HEK293T (cell line): Measurements from ENCODE around the gene PPP2R3C.

ENCODE experiments used
- ARNT ChIP-seq: fragments of 450-650 bp; IDR thresholded peaks from 2 replicates; pipeline ENCODE4 v1.6.1; 2017; ENCODE audit warnings: mild to moderate bottlenecking
- SP1 ChIP-seq: fragments of 450-650 bp; IDR thresholded peaks from 2 replicates; pipeline ENCODE4 v1.6.1; 2017

GRCh38 chr14:35051796-35052195, 70.0 kb downstream of the PPP2R3C start:
- TF ChIP-seq SP1 (no peak), ARNT (no peak)
